Lung (tissue), 12 donors: ENCODE results near the gene PFN1. TPM values are rescaled to one million over a fixed set of nuclear protein-coding genes. Genes with fewer than 3 reads are reported as not detected.
"Not testable (repeated sequence)": the region's sequence is repeated elsewhere in the genome, so short reads cannot be mapped to it uniquely, and the experiment has no call there.

Source experiments
- ATAC-seq: fragments of 200-7000 bp; cut with Tn5 transposase; one replicate; pipeline ENCODE4 v1.9.1; 2020; ENCODE audit warnings: moderate number of reproducible peaks; ENCODE audit not compliant: insufficient read depth, low FRiP score
- DNase-seq, 3 donors: peaks; one replicate each; pipeline ENCODE4 v3.0.0-alpha.2; 2013 to 2017
- H3K27ac ChIP-seq, 2 donors: one replicate each; pipeline ENCODE4 v1.5.1; 2013; ENCODE audit warnings: mild to moderate bottlenecking in 2 of 2, moderate library complexity in 2 of 2, control low read depth in 1 of 2, inconsistent platforms in 1 of 2, low read depth in 1 of 2, low read length in 1 of 2
- H3K27me3 ChIP-seq, 3 donors: one replicate each; pipeline ENCODE4 v1.5.1; 2013; ENCODE audit warnings: low read length in 2 of 3; ENCODE audit not compliant: control insufficient read depth in 3 of 3, insufficient read depth in 3 of 3
- H3K36me3 ChIP-seq, 4 donors: one replicate each; pipeline ENCODE4 v1.5.1; 2013; ENCODE audit warnings: low read length in 4 of 4, mild to moderate bottlenecking in 1 of 4, moderate library complexity in 1 of 4; ENCODE audit not compliant: control insufficient read depth in 4 of 4, insufficient read depth in 4 of 4
- H3K4me1 ChIP-seq, 5 donors: one replicate each; pipeline ENCODE4 v1.5.1; 2013; ENCODE audit warnings: low read length in 5 of 5, mild to moderate bottlenecking in 2 of 5, moderate library complexity in 1 of 5; ENCODE audit not compliant: control insufficient read depth in 5 of 5, insufficient read depth in 5 of 5
- H3K4me3 ChIP-seq: one replicate; pipeline ENCODE4 v1.5.1; 2013; ENCODE audit warnings: mild to moderate bottlenecking, control low read depth, moderate library complexity
- H3K9ac ChIP-seq, 2 donors: one replicate each; pipeline ENCODE4 v1.5.1; 2013; ENCODE audit warnings: low read length in 2 of 2, control low read depth in 1 of 2; ENCODE audit not compliant: insufficient read depth in 1 of 2
- H3K9me3 ChIP-seq, 4 donors: one replicate each; pipeline ENCODE4 v1.5.1; 2013; ENCODE audit warnings: low read length in 3 of 4, mild to moderate bottlenecking in 1 of 4, moderate library complexity in 1 of 4; ENCODE audit not compliant: control insufficient read depth in 4 of 4, insufficient read depth in 3 of 4
- WGBS, 2 donors: extraction: QIAGEN DNeasy Blood & Tissue Kit; methylation state at CpG; one replicate each; pipeline ENCODE4 v1.1.7; 2013; 5-methylcytosine and 5-hydroxymethylcytosine counted together
- polyA plus RNA-seq, 2 donors: library from polyadenylated mRNA; stranded (reverse); fragments of 200-250 nt; gene quantifications; one replicate each; pipeline ENCODE4 v1.2.1, GENCODE V29; 2013
- total RNA-seq, 2 donors: library from RNA; depleted of rRNA in 1 of 2; stranded (reverse); fragments of >200 nt in 1 of 2; gene quantifications; one replicate each; pipeline ENCODE4 v1.2.1, GENCODE V29; 2014 to 2021
- TF ChIP-seq, protein P1 (sequence below): IDR thresholded peaks from 2 replicates; pipeline ENCODE4 v1.5.1; 2012; ENCODE audit warnings: mild to moderate bottlenecking; ENCODE audit errors: control extremely low read depth, extremely low read depth
- donor health status: control.
- donor health status: control.
- donor health status: Bipolar disorder and iron deficiency.
- donor health status: healthy.
- donor health status: DM: yes; HTN: yes; CAD: no.

The PFN1 gene
- total and polyA plus RNA-seq, 4 donors = 461 to 2,264 (median 749) TPM

DNA sequence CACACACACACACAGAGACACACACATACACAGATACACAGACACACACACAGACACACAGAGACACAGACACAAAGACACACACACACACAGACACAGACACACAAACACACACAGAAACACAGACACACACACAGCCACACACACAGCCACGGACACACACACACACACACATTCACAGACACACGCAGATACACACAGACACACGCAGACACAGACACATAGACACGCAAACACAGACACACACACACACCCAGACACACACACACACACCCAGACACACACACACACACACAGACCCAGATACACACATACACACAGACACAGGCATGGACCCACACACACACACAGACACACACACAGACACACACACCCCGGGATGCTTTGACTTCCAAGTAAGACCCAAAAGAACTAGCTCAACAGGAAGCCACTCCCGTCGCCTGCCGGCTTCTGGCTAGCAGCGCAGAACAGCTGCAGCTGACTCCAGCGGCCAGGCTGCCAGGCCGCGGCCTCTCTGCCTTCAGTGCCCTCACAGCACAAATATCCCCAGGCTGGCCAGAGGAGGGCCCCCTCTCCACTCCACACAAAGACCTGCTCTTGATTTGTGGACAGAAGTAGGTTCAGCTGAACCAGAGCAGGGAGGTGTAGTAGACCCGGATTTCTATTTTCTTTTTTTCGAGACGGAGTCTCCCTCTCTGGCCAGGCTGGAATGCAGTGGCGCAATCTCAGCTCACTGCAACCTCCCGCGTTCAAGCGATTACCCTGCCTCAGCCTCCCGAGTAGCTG lies 39.4 kb downstream of the PFN1 start:
- DNase-seq = peak; percentile 90 to 95 (median 93)
- Histone ChIP-seq H3K4me1 (peaks cover 0 to 9% (median 5%) of the 10 kb centered on the region in 5 donors), H3K36me3 (no peaks in the 10 kb centered on the region), H3K27me3 (peaks cover 0 to 7% (median 5%) of the 10 kb centered on the region in 3 donors), H3K9me3 (no peaks in the 10 kb centered on the region), H3K27ac (peak overlapping the region in 1 of 2 donors; percentile 84), H3K4me3 (no peak overlapping the region), H3K9ac (peak overlapping the region in 1 of 2 donors; percentile 62)
- ATAC-seq = peak; percentile 97
- WGBS, 2 donors = 20 to 21% methylated on average over 20 of the region's 20 CpGs
- TF ChIP-seq, protein P1, sequence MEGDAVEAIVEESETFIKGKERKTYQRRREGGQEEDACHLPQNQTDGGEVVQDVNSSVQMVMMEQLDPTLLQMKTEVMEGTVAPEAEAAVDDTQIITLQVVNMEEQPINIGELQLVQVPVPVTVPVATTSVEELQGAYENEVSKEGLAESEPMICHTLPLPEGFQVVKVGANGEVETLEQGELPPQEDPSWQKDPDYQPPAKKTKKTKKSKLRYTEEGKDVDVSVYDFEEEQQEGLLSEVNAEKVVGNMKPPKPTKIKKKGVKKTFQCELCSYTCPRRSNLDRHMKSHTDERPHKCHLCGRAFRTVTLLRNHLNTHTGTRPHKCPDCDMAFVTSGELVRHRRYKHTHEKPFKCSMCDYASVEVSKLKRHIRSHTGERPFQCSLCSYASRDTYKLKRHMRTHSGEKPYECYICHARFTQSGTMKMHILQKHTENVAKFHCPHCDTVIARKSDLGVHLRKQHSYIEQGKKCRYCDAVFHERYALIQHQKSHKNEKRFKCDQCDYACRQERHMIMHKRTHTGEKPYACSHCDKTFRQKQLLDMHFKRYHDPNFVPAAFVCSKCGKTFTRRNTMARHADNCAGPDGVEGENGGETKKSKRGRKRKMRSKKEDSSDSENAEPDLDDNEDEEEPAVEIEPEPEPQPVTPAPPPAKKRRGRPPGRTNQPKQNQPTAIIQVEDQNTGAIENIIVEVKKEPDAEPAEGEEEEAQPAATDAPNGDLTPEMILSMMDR = peak; percentile 82

DNA sequence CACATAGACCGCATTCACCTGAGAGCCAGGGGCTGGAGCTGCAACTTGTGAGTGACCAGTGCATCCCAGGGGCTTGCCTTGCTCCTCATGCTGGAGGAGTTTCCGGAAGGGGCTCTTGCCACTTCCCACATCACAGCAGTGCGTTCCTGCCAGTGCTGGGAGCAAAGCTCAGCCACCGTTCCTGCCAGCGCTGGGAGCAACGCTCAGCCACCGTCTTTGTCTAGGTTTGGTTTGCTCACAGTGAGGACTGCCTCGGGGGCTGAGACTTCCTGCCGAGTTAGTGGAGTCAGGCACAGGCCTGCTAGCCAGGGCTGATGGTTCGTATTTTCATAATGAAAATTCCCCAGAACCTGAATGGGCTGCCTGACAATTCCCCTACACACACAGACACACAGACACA lies 40.0 kb downstream of the PFN1 start:
- Histone ChIP-seq H3K27me3 (peaks cover 0 to 7% (median 7%) of the 10 kb centered on the region in 3 donors), H3K27ac (peak overlapping the region in 1 of 2 donors; percentile 84), H3K9ac (no peak overlapping the region), H3K9me3 (no peaks in the 10 kb centered on the region), H3K4me1 (peaks cover 0 to 9% (median 5%) of the 10 kb centered on the region in 5 donors), H3K36me3 (no peaks in the 10 kb centered on the region), H3K4me3 (no peak overlapping the region)
- WGBS, 2 donors = 54 to 68% methylated on average over 10 of the region's 10 CpGs
- DNase-seq (peak in 1 of 3 donors; percentile 14), ATAC-seq (no peak)
- TF ChIP-seq, protein P1 = no peak

DNA sequence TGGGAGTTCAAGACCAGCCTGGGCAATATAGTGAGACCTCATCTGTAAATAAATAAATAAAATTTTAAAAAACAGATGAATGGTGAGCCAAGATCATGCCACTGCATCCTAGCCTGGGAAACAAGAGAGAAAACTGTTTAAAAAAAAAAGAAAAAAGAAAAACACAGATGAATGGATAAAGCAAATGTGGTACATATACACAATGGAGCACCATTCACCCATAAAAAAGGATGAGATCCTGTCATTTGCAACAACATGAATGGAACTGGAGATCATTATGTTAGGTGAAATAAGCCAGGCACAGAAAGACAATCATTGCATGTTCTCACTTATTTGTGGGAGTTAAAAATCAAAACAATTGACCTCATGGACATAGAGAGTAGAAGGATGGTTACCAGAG lies 41.7 kb downstream of the PFN1 start:
- Histone ChIP-seq H3K27me3 (peaks cover 0 to 13% (median 8%) of the 10 kb centered on the region in 3 donors), H3K4me1 (peaks cover 0 to 15% (median 7%) of the 10 kb centered on the region in 5 donors)
- not testable (repeated sequence) for DNase-seq, H3K27ac ChIP-seq, H3K36me3 ChIP-seq, H3K4me3 ChIP-seq, H3K9me3 ChIP-seq, H3K9ac ChIP-seq, ATAC-seq

DNA sequence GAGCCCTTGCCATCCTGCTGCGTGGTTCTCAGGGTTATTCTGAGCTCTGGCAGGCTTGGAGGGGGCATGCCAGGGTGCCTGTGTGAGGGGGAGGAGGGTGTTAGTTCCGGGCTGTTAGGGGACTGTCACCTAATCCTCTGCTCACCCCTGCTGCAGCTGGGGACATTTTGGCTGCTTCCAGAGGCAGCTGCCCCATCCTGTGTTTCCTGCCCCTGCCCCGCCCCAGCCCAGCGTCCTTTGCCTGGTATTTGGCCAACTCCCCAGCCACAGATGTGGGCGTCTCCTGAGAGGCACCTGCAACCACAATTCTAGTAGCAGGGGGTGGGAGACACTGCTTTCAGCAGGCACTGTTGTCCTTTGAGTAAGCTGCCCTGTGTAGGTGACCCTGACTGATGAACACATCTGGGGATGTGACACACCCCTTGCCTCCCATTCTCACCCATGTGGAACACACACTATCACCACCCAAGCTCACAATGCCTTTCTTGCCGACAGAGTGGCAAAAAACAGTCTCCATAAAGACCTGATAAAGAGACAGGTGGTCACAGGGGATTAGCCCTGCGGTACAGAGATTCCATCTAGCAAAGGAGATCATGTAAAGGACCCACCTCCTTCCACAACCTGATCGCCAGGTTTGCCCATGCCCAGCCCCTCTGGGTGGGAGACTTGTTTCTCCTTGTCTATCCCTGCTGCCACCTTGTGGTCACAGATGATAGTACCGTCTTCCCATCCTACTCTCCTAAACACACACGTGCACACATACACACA lies 45.1 kb downstream of the PFN1 start, which contains the start of gene CHRNE:
Gene CHRNE (minus strand): TSS at position 48 of the 768 bp plus-strand sequence. CDS start 35 bp downstream, at position 13.
- Histone ChIP-seq H3K27me3 (peaks cover 0 to 41% (median 19%) of the 10 kb centered on the region in 3 donors), H3K4me1 (peaks cover 0 to 15% (median 9%) of the 10 kb centered on the region in 5 donors), H3K36me3 (no peaks in the 10 kb centered on the region), H3K9me3 (no peaks in the 10 kb centered on the region), H3K9ac (no peak within 1 kb of the TSS), H3K4me3 (no peak within 1 kb of the TSS), H3K27ac (peak within 1 kb of the TSS in 1 of 2 donors; percentile 81)
- 6 to 11% methylated on average over 10 of the region's 10 CpGs for WGBS, 2 donors
- ATAC-seq (no peak), DNase-seq (peak; percentile 74 to 87 (median 78))
- TF ChIP-seq, protein P1 = peak; percentile 69
